Measurements from ENCODE around the gene SKOR1.

The SKOR1 gene

GRCh38 chr15:67786646-67787045 is 38.7 kb upstream of the SKOR1 start:
- Mint-ChIP-seq H3K27me3 (no peaks in the 10 kb centered on the region), H3K4me3 (no peak overlapping the region), H3K36me3 (peaks cover 18% of the 10 kb centered on the region), H3K4me1 (peaks cover 37% of the 10 kb centered on the region), H3K9me3 (no peaks in the 10 kb centered on the region), H3K27ac (peak overlapping the region; percentile 73)
- no peak for ATAC-seq

DNA sequence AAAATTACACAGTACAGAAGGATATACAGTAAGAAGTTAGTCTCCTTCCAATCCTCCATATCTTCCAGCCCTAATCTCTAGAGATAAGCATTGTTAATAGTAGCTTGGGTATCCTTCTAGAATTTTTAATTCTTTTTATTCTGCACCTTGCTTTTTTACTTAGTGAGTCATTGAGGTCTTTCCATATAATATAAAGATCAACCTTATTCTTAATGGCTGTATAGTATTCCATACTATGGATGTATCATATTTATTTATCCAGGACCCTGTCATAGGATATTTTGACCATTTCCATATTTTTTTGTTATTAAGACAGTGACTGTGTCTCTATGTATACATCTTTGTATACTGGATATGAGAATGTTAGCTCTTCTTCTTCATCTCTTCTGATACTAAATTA is 36.3 kb upstream of the SKOR1 start:
- Mint-ChIP-seq H3K27ac (no peak overlapping the region), H3K36me3 (peaks cover 39% of the 10 kb centered on the region), H3K4me1 (peaks cover 26% of the 10 kb centered on the region), H3K4me3 (no peak overlapping the region), H3K9me3 (no peaks in the 10 kb centered on the region), H3K27me3 (no peaks in the 10 kb centered on the region)
- ATAC-seq, result no peak

DNA sequence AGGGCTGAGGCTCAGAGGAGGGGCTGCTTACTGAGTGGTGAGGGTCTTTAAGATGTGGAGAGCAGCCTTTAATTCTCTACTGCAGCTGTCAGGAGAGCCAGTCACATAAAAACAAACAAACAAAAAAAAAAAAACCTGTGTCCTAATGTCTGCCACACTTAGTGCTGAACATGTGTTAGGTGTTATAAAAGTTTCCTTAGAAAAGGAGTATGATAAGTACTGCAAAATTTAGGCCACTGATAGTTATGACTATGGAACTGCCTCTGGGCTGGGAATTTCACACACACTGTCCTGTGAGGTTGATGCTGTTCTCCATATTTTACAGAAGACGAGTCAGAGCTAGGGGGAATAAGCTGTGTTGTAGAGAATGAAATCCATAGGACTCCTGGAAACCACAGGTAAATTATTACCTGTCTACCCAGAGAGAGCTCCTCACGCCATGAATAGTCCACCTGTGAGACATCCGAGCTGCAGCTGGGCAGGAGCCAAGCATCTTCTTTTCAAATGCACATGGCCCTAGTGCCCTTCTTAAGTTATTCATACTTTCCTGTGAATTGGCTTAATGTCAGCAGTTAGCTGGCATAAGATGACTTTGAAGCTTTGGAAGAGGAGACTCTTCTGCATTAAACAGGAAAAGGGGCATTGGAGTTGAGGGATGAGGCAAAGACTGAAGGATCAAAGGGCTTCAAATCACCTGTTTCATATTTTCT is 34.5 kb upstream of the SKOR1 start:
- Mint-ChIP-seq H3K4me3 (no peak overlapping the region), H3K27ac (no peak overlapping the region)

DNA sequence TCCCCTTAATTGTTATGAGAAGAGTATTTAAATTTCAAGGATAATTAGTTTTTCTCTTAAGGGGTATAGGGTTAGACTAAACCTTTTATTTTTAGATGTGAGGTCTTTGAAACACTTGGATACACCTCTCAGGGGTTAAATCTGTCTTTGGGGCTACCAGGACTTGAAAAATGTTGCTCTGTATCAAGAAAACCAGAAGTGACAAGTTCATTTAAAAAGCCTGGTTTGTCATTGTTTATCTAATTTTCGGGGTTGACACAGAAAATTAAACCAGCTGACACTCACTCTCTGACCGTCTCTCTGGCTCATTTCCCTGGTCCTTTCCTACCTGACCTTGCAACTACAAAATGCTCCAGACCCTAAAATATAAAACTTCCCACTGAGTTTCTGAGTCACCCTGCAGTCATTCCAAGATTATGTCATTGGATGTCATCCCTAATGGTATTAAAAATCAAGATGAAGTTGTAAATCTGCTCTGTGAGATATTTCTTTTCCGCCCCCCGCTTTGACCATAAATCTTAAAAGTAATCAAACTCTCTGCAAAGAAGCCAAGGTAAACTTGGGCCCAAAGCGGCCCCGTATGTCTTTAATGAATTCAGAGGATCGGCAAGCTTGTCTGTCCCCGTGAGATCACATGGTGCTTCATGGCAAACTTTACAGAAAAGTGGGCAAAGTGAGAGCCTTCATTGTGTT is 32.9 kb upstream of the SKOR1 start:
- H3K36me3 Mint-ChIP-seq, result peaks cover 53% of the 10 kb centered on the region
- no peaks in the 10 kb centered on the region for H3K27me3 Mint-ChIP-seq
- H3K9me3 Mint-ChIP-seq, result peaks cover 4% of the 10 kb centered on the region
- no peak for ATAC-seq
- no peak overlapping the region for H3K4me3 Mint-ChIP-seq
- no peak overlapping the region for H3K27ac Mint-ChIP-seq
- H3K4me1 Mint-ChIP-seq, result peaks cover 6% of the 10 kb centered on the region

More for the DNA sequence above, 34.5 kb upstream of the SKOR1 start:
- ATAC-seq, result no peak
- peaks cover 54% of the 10 kb centered on the region for H3K36me3 Mint-ChIP-seq
- no peaks in the 10 kb centered on the region for H3K27me3 Mint-ChIP-seq
- H3K4me1 Mint-ChIP-seq, result peaks cover 8% of the 10 kb centered on the region
- H3K9me3 Mint-ChIP-seq, result peaks cover 4% of the 10 kb centered on the region

- ATAC-seq, result no peak
- H3K4me3 Mint-ChIP-seq, result no peak overlapping the region
- H3K27ac Mint-ChIP-seq, result no peak overlapping the region
- peaks cover 4% of the 10 kb centered on the region for H3K9me3 Mint-ChIP-seq
- peaks cover 63% of the 10 kb centered on the region for H3K36me3 Mint-ChIP-seq
- H3K27me3 Mint-ChIP-seq, result no peaks in the 10 kb centered on the region
- peaks cover 6% of the 10 kb centered on the region for H3K4me1 Mint-ChIP-seq
Observed at GRCh38 chr15:67794832-67795574, 30.3 kb upstream of the SKOR1 start.

GRCh38 chr15:67796196-67797127 is 28.8 kb upstream of the SKOR1 start:
- H3K4me3 Mint-ChIP-seq, result no peak overlapping the region
- no peak for ATAC-seq
- H3K36me3 Mint-ChIP-seq, result peaks cover 54% of the 10 kb centered on the region
- no peaks in the 10 kb centered on the region for H3K27me3 Mint-ChIP-seq
- H3K4me1 Mint-ChIP-seq, result peaks cover 6% of the 10 kb centered on the region
- H3K9me3 Mint-ChIP-seq, result peaks cover 4% of the 10 kb centered on the region
- no peak overlapping the region for H3K27ac Mint-ChIP-seq

DNA sequence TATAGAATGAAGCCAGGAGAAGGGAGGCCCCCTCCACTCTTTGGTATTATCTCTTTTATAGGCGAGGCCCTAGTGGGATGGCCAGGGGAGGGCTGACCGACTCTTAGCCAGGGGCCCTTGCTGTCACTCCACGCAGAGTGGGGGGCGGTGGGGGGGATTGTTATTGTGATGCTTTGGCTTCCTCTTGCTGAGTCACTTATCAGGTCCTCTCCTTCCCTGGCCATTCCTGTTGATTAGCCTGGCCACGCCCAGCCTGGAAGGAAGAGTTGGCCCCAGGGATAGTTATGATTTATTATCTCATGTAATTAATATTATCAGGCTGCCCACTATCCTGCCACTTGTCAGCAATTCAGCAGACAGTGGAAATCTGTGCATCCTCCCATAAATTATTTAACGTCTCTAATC is 25.5 kb upstream of the SKOR1 start:
- Mint-ChIP-seq H3K27ac (no peak overlapping the region), H3K9me3 (peaks cover 4% of the 10 kb centered on the region)

GRCh38 chr15:67801142-67801541 is 24.2 kb upstream of the SKOR1 start:
- Mint-ChIP-seq H3K4me3 (no peak overlapping the region), H3K27me3 (no peaks in the 10 kb centered on the region), H3K4me1 (peaks cover 13% of the 10 kb centered on the region), H3K36me3 (peaks cover 24% of the 10 kb centered on the region), H3K27ac (no peak overlapping the region), H3K9me3 (no peaks in the 10 kb centered on the region)
- no peak for ATAC-seq

More for the DNA sequence above, 25.5 kb upstream of the SKOR1 start:
- Mint-ChIP-seq H3K4me1 (peaks cover 16% of the 10 kb centered on the region), H3K4me3 (no peak overlapping the region), H3K27me3 (no peaks in the 10 kb centered on the region), H3K36me3 (peaks cover 36% of the 10 kb centered on the region)
- ATAC-seq, result no peak

DNA sequence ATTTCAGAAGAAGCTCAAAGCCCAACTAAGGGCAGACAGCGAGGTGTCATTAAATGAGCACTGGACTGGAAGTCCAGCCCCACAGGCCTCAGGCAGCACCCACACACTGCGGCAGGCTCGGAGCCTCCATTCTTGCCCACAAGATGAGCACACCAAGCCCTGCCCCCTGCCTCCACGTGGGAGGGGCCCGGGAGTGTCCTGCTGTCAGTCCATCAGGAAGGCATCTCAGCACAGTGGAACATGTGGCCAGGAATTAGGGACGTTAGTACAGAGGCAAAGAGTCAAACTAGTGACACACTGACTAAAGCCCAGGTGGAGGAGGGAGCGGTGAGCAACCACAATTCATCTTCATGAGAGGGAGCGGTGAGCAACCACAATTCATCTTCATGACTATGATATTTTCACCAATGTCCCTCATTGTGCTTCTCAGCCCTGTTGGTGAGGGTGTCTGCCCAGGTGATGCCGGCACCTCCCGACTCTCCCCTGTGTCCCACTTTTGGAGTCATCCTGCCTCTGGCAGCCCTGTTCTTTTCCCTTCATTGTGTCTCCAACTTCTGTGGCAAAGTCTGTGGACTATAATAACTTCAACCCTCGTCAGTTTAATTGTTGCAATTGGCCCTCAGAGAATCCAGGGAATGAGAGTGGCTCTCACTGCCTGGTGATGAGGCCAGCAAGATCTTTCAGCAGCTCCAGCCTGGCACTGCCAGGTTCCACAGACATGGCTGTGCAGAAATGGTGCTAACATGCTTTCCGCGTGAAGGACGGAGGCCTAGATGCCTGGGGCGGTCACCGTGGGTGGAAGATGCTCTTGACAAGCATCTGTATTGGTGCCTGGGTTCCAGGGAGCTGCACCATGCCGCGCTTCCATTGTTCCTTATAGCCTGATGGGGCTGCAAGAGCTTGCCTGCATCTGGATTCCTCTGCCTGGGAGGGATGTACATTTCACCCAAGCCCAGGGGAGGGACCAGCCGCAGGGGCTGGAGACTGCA is 23.1 kb upstream of the SKOR1 start:
- H3K4me3 Mint-ChIP-seq, result no peak overlapping the region
- H3K9me3 Mint-ChIP-seq, result no peaks in the 10 kb centered on the region
- H3K27ac Mint-ChIP-seq, result no peak overlapping the region
- peaks cover 31% of the 10 kb centered on the region for H3K36me3 Mint-ChIP-seq
- no peak for ATAC-seq
- no peaks in the 10 kb centered on the region for H3K27me3 Mint-ChIP-seq
- peaks cover 11% of the 10 kb centered on the region for H3K4me1 Mint-ChIP-seq

DNA sequence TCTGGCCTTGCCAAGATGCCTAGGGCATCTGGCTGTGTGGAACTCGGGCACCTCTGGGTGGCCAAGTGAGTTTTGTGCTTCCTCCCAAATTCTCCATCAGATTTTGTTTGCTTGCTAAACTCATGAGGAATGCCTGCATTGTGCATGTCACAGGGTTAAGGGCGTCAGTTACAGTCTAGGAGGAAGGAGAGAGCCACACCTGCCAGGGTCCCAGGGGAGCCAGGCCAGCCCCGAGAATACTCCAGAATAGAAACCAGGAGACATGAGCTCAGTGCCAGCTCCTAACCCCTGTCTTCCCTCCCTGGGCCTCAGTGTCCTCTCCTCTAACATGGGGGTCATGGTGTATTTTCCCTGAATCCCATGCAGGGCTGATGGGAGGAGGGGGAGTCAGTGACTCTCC is 22.0 kb upstream of the SKOR1 start:
- H3K4me3 Mint-ChIP-seq, result no peak overlapping the region
- H3K27me3 Mint-ChIP-seq, result no peaks in the 10 kb centered on the region
- peaks cover 31% of the 10 kb centered on the region for H3K36me3 Mint-ChIP-seq
- H3K9me3 Mint-ChIP-seq, result no peaks in the 10 kb centered on the region
- no peak for ATAC-seq
- peaks cover 11% of the 10 kb centered on the region for H3K4me1 Mint-ChIP-seq
- H3K27ac Mint-ChIP-seq, result no peak overlapping the region

DNA sequence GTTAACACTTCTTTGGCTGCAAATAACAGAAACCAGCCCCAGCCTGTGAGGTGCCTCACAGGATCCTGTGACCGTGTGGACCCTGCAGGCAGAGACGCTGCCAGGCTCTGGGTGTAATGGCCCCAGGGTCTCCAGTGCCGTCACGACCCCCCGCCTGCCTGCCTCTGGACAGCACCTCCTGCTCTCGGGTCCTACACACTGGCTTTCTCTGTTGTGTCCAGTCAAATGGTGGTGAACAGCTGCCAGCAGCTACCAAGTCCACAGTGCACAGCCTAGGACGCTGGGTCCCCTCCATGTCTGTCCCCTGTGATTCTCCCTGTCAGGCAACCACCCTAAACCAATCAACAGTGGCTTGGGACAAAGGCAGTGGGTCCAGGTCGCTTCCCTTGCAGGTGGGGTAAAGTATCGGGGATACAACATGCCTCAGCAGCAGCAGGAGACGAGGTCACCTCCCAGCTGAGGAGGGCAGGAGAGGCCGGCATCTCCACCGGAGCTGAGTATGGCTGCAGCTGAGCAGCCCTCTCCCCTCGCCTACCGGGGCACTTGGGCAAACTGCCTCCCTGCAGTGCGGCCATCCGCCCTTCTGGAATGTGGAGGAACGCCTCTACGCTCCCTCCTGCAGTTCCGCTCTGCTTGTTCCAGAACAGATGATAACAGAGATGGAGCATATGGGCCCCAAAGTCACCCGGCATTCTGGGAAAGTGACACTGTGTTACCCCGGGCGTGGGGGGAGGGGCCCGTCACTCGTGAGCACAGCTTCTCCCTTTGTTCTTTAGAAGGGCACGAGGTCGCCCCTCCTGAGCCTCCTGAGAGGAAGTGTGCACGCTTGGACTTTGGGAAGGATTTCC is 21.1 kb upstream of the SKOR1 start:
- Mint-ChIP-seq H3K9me3 (no peaks in the 10 kb centered on the region), H3K27me3 (no peaks in the 10 kb centered on the region), H3K27ac (no peak overlapping the region), H3K4me3 (no peak overlapping the region), H3K4me1 (peaks cover 11% of the 10 kb centered on the region), H3K36me3 (peaks cover 36% of the 10 kb centered on the region)
- no peak for ATAC-seq

- Mint-ChIP-seq H3K36me3 (peaks cover 36% of the 10 kb centered on the region), H3K27ac (no peak overlapping the region), H3K4me3 (no peak overlapping the region), H3K9me3 (no peaks in the 10 kb centered on the region), H3K4me1 (peaks cover 11% of the 10 kb centered on the region), H3K27me3 (no peaks in the 10 kb centered on the region)
- ATAC-seq, result no peak
Observed at GRCh38 chr15:67805008-67805665, 20.2 kb upstream of the SKOR1 start.

All from stimulated activated memory B cell treated with anti-CD40 and anti-IgM and Interleukin-4, amounts not matched to agents 10 μg/mL and 1 μg/mL and 100 μg/mL, for 72 hours (primary cell).